AG04449 (cell line): ENCODE data around the gene S1PR4.

Source experiments
- CTCF ChIA-PET: fragments of 350-600 bp; formaldehyde crosslinking; extraction: SDS; loops from one replicate; lab custom pipeline; 2021; ENCODE audit warnings: antibody characterized with exemption; lab: Yijun Ruan, JAX
- POLR2A ChIA-PET: fragments of 400-600, 350-600 bp; formaldehyde crosslinking; extraction: SDS; loops from one replicate; lab custom pipeline; 2020; ENCODE audit warnings: antibody characterized with exemption, inconsistent platforms; lab: Yijun Ruan, JAX
- DNase-seq: peaks from one replicate; pipeline ENCODE4 v3.0.0-alpha.2; 2010; ENCODE audit warnings: low read depth, low spot score
- H3K4me3 ChIP-seq: 2 replicates; pipeline ENCODE4 v1.5.1; 2011; ENCODE audit warnings: low read depth, mild to moderate bottlenecking, control low read depth, low read length
- TF ChIP-seq, protein P1 (sequence below): IDR thresholded peaks from one replicate; pipeline ENCODE4 v1.5.1; 2011; ENCODE audit warnings: mild to moderate bottlenecking, moderate library complexity, low read length, control low read depth, inconsistent platforms; ENCODE audit not compliant: insufficient read depth; ENCODE audit errors: missing control alignments

S1PR4 gene

DNA sequence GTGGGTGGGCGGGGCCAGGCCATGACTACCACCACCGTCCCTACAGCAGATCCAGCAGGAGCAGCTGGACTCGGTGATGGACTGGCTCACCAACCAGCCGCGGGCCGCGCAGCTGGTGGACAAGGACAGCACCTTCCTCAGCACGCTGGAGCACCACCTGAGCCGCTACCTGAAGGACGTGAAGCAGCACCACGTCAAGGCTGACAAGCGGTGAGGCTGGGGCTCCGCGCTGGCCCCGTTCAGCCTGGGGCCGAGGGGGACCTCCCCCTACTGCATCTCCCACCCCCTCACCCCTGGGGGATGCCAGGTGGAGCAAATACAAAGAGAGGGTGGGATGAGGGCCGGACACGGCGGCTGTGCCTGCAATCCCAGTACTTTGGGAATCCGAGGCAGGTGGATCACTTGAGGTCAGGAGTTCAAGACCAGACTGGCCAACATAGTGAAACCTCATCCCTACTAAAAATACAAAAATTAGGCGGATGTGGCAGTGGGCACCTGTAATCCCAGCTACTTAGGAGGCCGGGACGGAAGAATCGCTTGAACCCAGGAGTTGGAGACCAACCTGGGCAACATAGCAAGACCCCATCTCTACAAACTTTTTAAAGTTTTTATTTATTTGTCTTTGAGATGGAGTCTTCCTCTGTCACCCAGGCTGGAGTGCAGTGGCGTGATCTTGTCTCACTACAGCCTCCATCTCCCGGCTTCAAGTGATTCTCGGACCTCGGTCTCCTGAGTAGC is 27.8 kb downstream of the S1PR4 start:
- H3K4me3 ChIP-seq, result no peak overlapping the region
- TF ChIP-seq, protein P1, sequence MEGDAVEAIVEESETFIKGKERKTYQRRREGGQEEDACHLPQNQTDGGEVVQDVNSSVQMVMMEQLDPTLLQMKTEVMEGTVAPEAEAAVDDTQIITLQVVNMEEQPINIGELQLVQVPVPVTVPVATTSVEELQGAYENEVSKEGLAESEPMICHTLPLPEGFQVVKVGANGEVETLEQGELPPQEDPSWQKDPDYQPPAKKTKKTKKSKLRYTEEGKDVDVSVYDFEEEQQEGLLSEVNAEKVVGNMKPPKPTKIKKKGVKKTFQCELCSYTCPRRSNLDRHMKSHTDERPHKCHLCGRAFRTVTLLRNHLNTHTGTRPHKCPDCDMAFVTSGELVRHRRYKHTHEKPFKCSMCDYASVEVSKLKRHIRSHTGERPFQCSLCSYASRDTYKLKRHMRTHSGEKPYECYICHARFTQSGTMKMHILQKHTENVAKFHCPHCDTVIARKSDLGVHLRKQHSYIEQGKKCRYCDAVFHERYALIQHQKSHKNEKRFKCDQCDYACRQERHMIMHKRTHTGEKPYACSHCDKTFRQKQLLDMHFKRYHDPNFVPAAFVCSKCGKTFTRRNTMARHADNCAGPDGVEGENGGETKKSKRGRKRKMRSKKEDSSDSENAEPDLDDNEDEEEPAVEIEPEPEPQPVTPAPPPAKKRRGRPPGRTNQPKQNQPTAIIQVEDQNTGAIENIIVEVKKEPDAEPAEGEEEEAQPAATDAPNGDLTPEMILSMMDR, result no peak
- no peak for DNase-seq
- CTCF ChIA-PET, result interaction anchor here (5.6 kb wide), 1 partner anchor 18 kb away, joined by 25 read pairs; the partner anchor contains the start of gene CELF5
- POLR2A ChIA-PET, result no interaction called here

DNA sequence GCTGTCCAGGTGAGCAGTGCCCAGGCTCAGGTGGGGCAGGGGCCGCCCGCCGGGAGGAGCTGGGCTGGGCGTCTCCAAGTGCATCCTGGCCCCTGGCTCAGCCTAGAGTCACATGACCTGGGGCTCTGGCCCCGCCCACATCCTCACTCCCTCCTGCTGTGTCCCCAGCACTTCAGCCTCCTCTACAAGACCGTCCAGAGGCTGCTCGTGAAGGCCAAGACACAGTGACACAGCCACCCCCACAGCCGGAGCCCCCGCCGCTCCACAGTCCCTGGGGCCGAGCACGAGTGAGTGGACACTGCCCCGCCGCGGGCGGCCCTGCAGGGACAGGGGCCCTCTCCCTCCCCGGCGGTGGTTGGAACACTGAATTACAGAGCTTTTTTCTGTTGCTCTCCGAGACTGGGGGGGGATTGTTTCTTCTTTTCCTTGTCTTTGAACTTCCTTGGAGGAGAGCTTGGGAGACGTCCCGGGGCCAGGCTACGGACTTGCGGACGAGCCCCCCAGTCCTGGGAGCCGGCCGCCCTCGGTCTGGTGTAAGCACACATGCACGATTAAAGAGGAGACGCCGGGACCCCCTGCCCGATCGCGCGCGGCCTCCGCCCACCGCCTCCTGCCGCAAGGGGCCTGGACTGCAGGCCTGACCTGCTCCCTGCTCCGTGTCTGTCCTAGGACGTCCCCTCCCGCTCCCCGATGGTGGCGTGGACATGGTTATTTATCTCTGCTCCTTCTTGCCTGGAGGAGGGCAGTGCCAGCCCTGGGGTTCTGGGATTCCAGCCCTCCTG is 29.1 kb downstream of the S1PR4 start:
- ChIA-PET CTCF (interaction anchor here (1.4 to 5.6 kb wide), 3 partner anchors 10 to 31 kb away, joined by 4 to 25 read pairs (median 8); partner anchors contain the start of gene CELF5), POLR2A (no interaction called here)
- TF ChIP-seq, protein P1, result no peak
- DNase-seq, result no peak
- H3K4me3 ChIP-seq, result no peak overlapping the region

DNA sequence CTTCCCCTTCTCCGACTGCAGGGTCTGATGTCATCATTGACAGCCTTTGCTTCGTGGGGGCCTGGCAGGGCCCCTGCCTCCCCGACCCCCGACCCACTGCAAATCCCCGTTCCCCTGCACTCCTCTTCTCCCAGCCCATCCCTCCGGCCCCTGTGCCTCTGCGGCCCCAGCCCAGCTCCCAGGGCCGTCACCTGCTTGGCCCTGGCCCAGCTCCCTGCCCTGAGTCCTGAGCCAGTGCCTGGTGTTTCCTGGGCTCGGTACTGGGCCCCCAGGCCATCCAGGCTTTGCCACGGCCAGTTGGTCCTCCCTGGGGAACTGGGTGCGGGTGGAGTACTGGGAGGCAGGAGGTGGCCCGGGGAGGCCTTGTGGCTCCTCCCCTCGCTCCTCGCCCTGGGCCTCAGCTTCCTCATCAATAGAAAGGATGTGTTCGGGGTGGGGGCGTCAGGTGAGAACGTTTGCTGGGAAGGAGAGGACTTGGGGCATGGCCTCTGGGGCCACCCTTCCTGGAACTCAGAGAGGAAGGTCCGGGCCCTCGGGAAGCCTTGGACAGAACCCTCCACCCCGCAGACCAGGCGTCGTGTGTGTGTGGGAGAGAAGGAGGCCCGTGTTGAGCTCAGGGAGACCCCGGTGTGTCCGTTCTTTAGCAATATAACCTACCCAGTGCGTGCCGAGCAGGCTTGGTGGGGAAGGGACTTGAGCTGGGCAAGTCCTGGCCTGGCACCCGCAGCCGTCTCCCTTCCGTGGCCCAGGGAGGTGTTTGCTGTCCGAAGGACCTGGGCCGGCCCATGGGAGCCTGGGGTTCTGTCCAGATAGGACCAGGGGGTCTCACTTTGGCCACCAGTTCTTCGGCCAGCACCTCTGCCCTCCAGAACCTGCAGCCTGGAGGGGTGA is 30.0 kb downstream of the S1PR4 start:
- no peak overlapping the region for H3K4me3 ChIP-seq
- TF ChIP-seq, protein P1, result no peak
- ChIA-PET CTCF (interaction anchor here (1.3 to 5.6 kb wide), 5 partner anchors 10 to 257 kb away, joined by 4 to 25 read pairs (median 5); partner anchors contain the start of gene CELF5), POLR2A (no interaction called here)
- DNase-seq, result no peak

DNA sequence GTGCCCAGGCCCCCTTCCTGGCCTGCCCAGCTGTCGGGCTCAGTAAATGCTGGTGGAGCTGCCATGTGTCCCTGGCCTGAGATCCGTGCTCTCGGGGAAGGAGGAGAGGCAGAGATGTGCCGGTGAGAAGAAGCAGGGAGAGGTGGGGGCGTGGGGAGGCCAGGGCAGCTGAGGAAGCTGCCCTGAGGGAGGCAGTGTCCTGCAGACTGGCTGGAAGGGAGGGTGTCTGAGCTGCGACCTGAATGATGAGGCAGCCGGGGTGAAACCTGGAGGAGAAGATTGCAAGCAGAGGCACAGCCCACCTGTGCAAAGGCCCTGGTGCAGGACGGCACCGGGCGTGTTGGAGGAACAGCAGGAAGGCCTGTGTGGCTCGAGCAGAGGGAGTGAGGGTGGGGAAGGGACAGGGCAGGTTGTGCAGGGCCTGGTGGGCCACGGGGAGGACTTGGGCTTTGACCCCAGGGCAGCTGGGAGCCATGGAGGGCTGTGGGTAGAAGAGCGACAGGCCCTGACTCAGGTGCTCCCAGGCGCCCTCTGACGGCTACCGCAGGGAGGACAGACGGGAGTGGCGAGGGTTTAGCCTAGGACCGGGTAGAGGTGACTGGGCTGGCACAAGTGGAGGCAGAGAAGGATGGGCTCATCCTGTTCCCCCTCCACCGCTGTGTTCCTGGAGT is 31.9 kb downstream of the S1PR4 start:
- DNase-seq, result no peak
- TF ChIP-seq, protein P1, result peak; percentile 74
- H3K4me3 ChIP-seq, result no peak overlapping the region
- CTCF ChIA-PET, result interaction anchor here (0.9 to 5.6 kb wide), 7 partner anchors 11 to 258 kb away, joined by 3 to 25 read pairs (median 8); partner anchors contain the start of gene CELF5
- POLR2A ChIA-PET, result no interaction called here

DNA sequence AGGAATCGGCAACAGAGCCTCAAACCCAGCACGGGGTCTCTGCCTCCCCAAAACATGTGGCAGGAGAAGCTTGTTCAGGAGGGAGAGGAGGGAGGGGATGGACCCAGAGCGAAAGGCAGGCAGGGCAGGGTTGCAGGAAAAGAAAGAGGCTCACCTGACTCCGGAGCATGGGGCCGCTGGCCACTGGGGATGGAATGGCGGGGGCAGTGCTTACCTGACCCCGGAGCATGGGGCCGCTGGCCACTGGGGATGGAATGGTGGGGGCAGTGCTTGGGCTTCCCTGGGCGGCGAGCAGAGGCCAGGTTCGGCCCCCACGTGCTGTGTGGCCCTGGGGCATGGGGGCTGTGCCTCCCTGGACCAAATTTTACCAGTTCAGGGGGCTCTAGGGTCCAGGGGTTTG is 32.6 kb downstream of the S1PR4 start:
- no peak for DNase-seq
- ChIA-PET CTCF (interaction anchor here (0.7 to 5.6 kb wide), 7 partner anchors 10 to 259 kb away, joined by 3 to 25 read pairs (median 5); partner anchors contain the start of gene CELF5), POLR2A (no interaction called here)
- H3K4me3 ChIP-seq, result no peak overlapping the region
- TF ChIP-seq, protein P1, result no peak
